GM23338 (cell line): Measurements from ENCODE around the gene ME3. TPM values are rescaled to one million over a fixed set of nuclear protein-coding genes. Genes with fewer than 3 reads are reported as not detected.
"Not testable (repeated sequence)": the region's sequence is repeated elsewhere in the genome, so short reads cannot be mapped to it uniquely, and the experiment has no call there.

Source experiments
- ATAC-seq: fragments of 200-7000 bp; cut with Tn5 transposase; 3 replicates; pipeline ENCODE4 v1.9.1; 2020
- DNase-seq: peaks from one replicate; pipeline ENCODE4 v3.0.0-alpha.2; 2015; ENCODE audit warnings: low spot score
- H2AFZ ChIP-seq: fragments of 200-600 bp; sonication (generic); 2 replicates; pipeline ENCODE4 v1.8.0; 2016; ENCODE audit warnings: antibody characterized with exemption, mild to moderate bottlenecking, moderate library complexity
- H3F3A ChIP-seq: fragments of 200-600 bp; sonication (generic); replicated peaks from 2 replicates; pipeline ENCODE4 v1.8.0; 2017; ENCODE audit warnings: antibody characterized with exemption, mixed run types, low read depth
- H3K27ac ChIP-seq: fragments of 200-600 bp; sonication (generic); 2 replicates; pipeline ENCODE4 v1.6.1; 2016; ENCODE audit warnings: low read depth
- H3K27me3 ChIP-seq: fragments of 200-600 bp; sonication (generic); 2 replicates; pipeline ENCODE4 v1.8.0; 2016; ENCODE audit warnings: mild to moderate bottlenecking, mixed run types, moderate library complexity; ENCODE audit not compliant: insufficient read depth
- H3K36me3 ChIP-seq: fragments of 200-600 bp; sonication (generic); 2 replicates; pipeline ENCODE4 v1.8.0; 2016; ENCODE audit warnings: mild to moderate bottlenecking; ENCODE audit not compliant: insufficient read depth
- H3K4me1 ChIP-seq: fragments of 200-600 bp; sonication (generic); 2 replicates; pipeline ENCODE4 v1.8.0; 2016; ENCODE audit warnings: mild to moderate bottlenecking, moderate library complexity; ENCODE audit not compliant: insufficient read depth
- H3K4me2 ChIP-seq: fragments of 200-600 bp; sonication (generic); 2 replicates; pipeline ENCODE4 v1.7.1; 2017; ENCODE audit warnings: mixed run types
- H3K4me3 ChIP-seq: fragments of 200-600 bp; sonication (generic); 2 replicates; pipeline ENCODE4 v1.6.1; 2016; ENCODE audit warnings: mixed run types
- H3K79me2 ChIP-seq: fragments of 200-600 bp; sonication (generic); replicated peaks from 2 replicates; pipeline ENCODE4 v1.8.0; 2017; ENCODE audit warnings: mild to moderate bottlenecking; ENCODE audit not compliant: insufficient read depth
- H3K9me2 ChIP-seq: fragments of 200-600 bp; sonication (generic); 2 replicates; pipeline ENCODE4 v1.8.0; 2017; ENCODE audit not compliant: insufficient read depth
- H4K20me1 ChIP-seq: fragments of 200-600 bp; sonication (generic); replicated peaks from 2 replicates; pipeline ENCODE4 v1.8.0; 2017; ENCODE audit warnings: mild to moderate bottlenecking; ENCODE audit not compliant: insufficient read depth
- H3K27ac Mint-ChIP-seq: 2 replicates; pipeline ENCODE4 v1.8.0; 2020; ENCODE audit warnings: inconsistent platforms, mild to moderate bottlenecking, moderate library complexity, mixed read lengths
- H3K27me3 Mint-ChIP-seq: 3 replicates; pipeline ENCODE4 v1.8.0; 2022; ENCODE audit warnings: low read depth, mild to moderate bottlenecking, moderate library complexity, mixed read lengths, inconsistent platforms; ENCODE audit not compliant: insufficient read depth, poor library complexity
- H3K36me3 Mint-ChIP-seq: 3 replicates; pipeline ENCODE4 v1.8.0; 2021; ENCODE audit warnings: low read depth, mild to moderate bottlenecking, inconsistent platforms, moderate library complexity, mixed read lengths
- H3K4me1 Mint-ChIP-seq: 3 replicates; pipeline ENCODE4 v1.8.0; 2020; ENCODE audit warnings: mild to moderate bottlenecking, inconsistent platforms, mixed read lengths
- H3K4me3 Mint-ChIP-seq: 3 replicates; pipeline ENCODE4 v1.8.0; 2021; ENCODE audit warnings: moderate library complexity, mild to moderate bottlenecking, inconsistent platforms, mixed read lengths
- H3K9me3 Mint-ChIP-seq: 3 replicates; pipeline ENCODE4 v1.8.0; 2020; ENCODE audit warnings: moderate library complexity, mild to moderate bottlenecking, inconsistent platforms, mixed read lengths
- CREB1 ChIP-seq: fragments of 250-450 bp; sonication (Bioruptor Pico); IDR thresholded peaks from 2 replicates; pipeline ENCODE4 v1.5.0; 2020; ENCODE audit warnings: low read depth, mild to moderate bottlenecking, moderate library complexity
- EZH2 ChIP-seq: fragments of 200-600 bp; sonication (generic); IDR thresholded peaks from one replicate; pipeline ENCODE4 v1.8.0; 2017; ENCODE audit warnings: antibody characterized with exemption, mild to moderate bottlenecking, low read depth; ENCODE audit not compliant: unreplicated experiment
- EZH2phosphoT487 ChIP-seq: fragments of 200-600 bp; sonication (generic); IDR thresholded peaks from one replicate; pipeline ENCODE4 v1.8.1; 2018; ENCODE audit warnings: antibody characterized with exemption; ENCODE audit not compliant: unreplicated experiment
- JUNB ChIP-seq: IDR thresholded peaks from one replicate; pipeline ENCODE4 v1.6.1; 2016; ENCODE audit warnings: antibody characterized with exemption; ENCODE audit not compliant: unreplicated experiment
- NANOG ChIP-seq: IDR thresholded peaks from 2 replicates; pipeline ENCODE4 v1.6.1; 2016; ENCODE audit warnings: antibody characterized with exemption, borderline replicate concordance
- POLR2AphosphoS5 ChIP-seq: IDR thresholded peaks from 2 replicates; pipeline ENCODE4 v1.6.1; 2016; ENCODE audit warnings: antibody characterized with exemption, low read depth
- STAT1 ChIP-seq: IDR thresholded peaks from one replicate; pipeline ENCODE4 v1.6.1; 2016; ENCODE audit warnings: antibody characterized with exemption; ENCODE audit not compliant: unreplicated experiment
- ZNF114 ChIP-seq: fragments of 250-450 bp; sonication (Bioruptor Pico); IDR thresholded peaks from 2 replicates; pipeline ENCODE4 v1.5.0; 2020; ENCODE audit warnings: mild to moderate bottlenecking, moderate library complexity
- ZNF331 ChIP-seq: fragments of 250-450 bp; sonication (Bioruptor Pico); IDR thresholded peaks from 2 replicates; pipeline ENCODE4 v1.5.0; 2020; ENCODE audit warnings: low read depth, mild to moderate bottlenecking, moderate library complexity
- polyA plus RNA-seq: library from polyadenylated mRNA; unstranded; fragments of >200 nt; fragmentation: Nextera tagmentation; extraction: Ambion mirVana; gene quantifications from 2 replicates; pipeline ENCODE4 v1.2.1, GENCODE V29; 2016
- total RNA-seq: library from RNA; depleted of rRNA; stranded (reverse); fragments of >200 nt; shearing (Covaris generic); gene quantifications from 2 replicates; pipeline ENCODE4 v1.2.3, GENCODE V29; 2014
- TF ChIP-seq, protein P1 (sequence below): fragments of 250-450 bp; sonication (Bioruptor Pico); IDR thresholded peaks from 2 replicates; pipeline ENCODE4 v1.5.0; 2020; ENCODE audit warnings: mild to moderate bottlenecking, moderate library complexity
- TF ChIP-seq, protein P2 (sequence below), 2 experiments: fragments of 200-600 bp in 1 of 2; sonication (generic) in 1 of 2; conservative IDR thresholded peaks; 2 replicates each; pipeline versions ENCODE4 v1.5.1 to v1.6.1; 2016 to 2017; ENCODE audit warnings: antibody characterized with exemption in 2 of 2, low read depth in 2 of 2, mild to moderate bottlenecking in 2 of 2, moderate library complexity in 1 of 2
- TF ChIP-seq, protein P3 (sequence below): IDR thresholded peaks from 2 replicates; pipeline ENCODE4 v1.6.1; 2016; ENCODE audit warnings: antibody characterized with exemption

ME3 gene
- total and polyA plus RNA-seq, 2 experiments from 2014 or later, result 1.3 to 4.0 TPM

DNA sequence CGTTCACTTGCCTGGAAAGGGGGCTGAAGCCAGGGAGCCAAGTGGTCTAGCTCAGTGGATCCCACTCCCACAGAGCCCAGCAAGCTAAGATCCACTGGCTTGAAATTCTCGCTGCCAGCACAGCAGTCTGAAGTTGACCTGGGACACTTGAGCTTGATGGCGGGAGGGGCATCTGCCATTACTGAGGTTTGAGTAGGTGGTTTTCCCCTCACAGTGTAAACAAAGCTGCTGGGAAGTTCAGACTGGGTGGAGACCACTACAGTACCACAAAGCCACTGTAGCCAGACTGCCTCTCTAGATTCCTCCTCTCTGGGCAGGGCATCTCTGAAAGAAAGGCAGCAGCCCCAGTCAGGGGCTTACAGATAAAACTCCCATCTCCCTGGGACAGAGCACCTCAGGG, 131.1 kb downstream of the ME3 start:
- H3K27me3 ChIP-seq, H3K27me3 Mint-ChIP-seq, H3K9me2 ChIP-seq, H3K27ac ChIP-seq, H3K4me3 Mint-ChIP-seq, ATAC-seq, H3K4me1 ChIP-seq, H3K4me3 ChIP-seq, H3K4me2 ChIP-seq, DNase-seq, H3K79me2 ChIP-seq, H2AFZ ChIP-seq, H3K27ac Mint-ChIP-seq, H3K36me3 Mint-ChIP-seq, H3K36me3 ChIP-seq, H3F3A ChIP-seq, H3K4me1 Mint-ChIP-seq, H3K9me3 Mint-ChIP-seq, H4K20me1 ChIP-seq: not testable (repeated sequence)

DNA sequence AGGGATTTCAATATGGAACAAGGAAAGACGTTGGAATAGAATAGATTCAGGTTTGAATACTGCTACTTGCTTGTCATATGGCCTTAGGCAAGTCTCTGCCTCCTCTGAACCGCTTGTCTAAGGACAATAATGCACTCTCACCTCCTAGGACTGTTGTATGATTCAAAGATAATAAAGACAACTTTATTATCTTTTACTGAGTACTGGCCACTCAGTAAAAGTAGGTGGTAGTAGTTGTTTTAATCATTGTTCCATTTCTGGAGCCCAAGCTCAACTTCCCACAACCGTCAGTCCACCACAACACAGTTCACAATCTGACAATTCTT, 134.2 kb downstream of the ME3 start:
- no peaks in the 10 kb centered on the region for H3K79me2 ChIP-seq
- Mint-ChIP-seq H3K4me3 (no peak overlapping the region), H3K4me1 (no peaks in the 10 kb centered on the region), H3K27me3 (peaks cover 2% of the 10 kb centered on the region), H3K36me3 (no peaks in the 10 kb centered on the region), H3K27ac (no peak overlapping the region), H3K9me3 (peaks cover 2% of the 10 kb centered on the region; the same call in 1 of the 3 replicates)
- H2AFZ ChIP-seq, result no peak overlapping the region
- no peak overlapping the region for H3K4me2 ChIP-seq
- no peaks in the 10 kb centered on the region for H3K27me3 ChIP-seq
- peaks cover 8% of the 10 kb centered on the region; the same call in 1 of the 2 replicates for H3K9me2 ChIP-seq
- no peak for ATAC-seq
- H3K4me1 ChIP-seq, result no peaks in the 10 kb centered on the region
- TF ChIP-seq CREB1 (CRISPR knock-in tag) (no peak), ZNF114 (CRISPR knock-in tag) (no peak), STAT1 (no peak), EZH2 (no peak), EZH2phosphoT487 (no peak), NANOG (no peak), ZNF331 (CRISPR knock-in tag) (no peak), JUNB (no peak), POLR2AphosphoS5 (no peak)
- TF ChIP-seq, protein P1, sequence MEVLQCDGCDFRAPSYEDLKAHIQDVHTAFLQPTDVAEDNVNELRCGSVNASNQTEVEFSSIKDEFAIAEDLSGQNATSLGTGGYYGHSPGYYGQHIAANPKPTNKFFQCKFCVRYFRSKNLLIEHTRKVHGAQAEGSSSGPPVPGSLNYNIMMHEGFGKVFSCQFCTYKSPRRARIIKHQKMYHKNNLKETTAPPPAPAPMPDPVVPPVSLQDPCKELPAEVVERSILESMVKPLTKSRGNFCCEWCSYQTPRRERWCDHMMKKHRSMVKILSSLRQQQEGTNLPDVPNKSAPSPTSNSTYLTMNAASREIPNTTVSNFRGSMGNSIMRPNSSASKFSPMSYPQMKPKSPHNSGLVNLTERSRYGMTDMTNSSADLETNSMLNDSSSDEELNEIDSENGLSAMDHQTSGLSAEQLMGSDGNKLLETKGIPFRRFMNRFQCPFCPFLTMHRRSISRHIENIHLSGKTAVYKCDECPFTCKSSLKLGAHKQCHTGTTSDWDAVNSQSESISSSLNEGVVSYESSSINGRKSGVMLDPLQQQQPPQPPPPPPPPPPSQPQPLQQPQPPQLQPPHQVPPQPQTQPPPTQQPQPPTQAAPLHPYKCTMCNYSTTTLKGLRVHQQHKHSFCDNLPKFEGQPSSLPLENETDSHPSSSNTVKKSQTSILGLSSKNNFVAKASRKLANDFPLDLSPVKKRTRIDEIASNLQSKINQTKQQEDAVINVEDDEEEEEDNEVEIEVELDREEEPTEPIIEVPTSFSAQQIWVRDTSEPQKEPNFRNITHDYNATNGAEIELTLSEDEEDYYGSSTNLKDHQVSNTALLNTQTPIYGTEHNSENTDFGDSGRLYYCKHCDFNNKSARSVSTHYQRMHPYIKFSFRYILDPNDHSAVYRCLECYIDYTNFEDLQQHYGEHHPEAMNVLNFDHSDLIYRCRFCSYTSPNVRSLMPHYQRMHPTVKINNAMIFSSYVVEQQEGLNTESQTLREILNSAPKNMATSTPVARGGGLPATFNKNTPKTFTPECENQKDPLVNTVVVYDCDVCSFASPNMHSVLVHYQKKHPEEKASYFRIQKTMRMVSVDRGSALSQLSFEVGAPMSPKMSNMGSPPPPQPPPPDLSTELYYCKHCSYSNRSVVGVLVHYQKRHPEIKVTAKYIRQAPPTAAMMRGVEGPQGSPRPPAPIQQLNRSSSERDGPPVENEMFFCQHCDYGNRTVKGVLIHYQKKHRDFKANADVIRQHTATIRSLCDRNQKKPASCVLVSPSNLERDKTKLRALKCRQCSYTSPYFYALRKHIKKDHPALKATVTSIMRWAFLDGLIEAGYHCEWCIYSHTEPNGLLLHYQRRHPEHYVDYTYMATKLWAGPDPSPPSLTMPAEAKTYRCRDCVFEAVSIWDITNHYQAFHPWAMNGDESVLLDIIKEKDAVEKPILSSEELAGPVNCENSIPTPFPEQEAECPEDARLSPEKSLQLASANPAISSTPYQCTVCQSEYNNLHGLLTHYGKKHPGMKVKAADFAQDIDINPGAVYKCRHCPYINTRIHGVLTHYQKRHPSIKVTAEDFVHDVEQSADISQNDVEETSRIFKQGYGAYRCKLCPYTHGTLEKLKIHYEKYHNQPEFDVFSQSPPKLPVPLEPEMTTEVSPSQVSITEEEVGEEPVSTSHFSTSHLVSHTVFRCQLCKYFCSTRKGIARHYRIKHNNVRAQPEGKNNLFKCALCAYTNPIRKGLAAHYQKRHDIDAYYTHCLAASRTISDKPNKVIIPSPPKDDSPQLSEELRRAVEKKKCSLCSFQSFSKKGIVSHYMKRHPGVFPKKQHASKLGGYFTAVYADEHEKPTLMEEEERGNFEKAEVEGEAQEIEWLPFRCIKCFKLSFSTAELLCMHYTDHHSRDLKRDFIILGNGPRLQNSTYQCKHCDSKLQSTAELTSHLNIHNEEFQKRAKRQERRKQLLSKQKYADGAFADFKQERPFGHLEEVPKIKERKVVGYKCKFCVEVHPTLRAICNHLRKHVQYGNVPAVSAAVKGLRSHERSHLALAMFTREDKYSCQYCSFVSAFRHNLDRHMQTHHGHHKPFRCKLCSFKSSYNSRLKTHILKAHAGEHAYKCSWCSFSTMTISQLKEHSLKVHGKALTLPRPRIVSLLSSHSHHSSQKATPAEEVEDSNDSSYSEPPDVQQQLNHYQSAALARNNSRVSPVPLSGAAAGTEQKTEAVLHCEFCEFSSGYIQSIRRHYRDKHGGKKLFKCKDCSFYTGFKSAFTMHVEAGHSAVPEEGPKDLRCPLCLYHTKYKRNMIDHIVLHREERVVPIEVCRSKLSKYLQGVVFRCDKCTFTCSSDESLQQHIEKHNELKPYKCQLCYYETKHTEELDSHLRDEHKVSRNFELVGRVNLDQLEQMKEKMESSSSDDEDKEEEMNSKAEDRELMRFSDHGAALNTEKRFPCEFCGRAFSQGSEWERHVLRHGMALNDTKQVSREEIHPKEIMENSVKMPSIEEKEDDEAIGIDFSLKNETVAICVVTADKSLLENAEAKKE, result no peak
- TF ChIP-seq, protein P2, sequence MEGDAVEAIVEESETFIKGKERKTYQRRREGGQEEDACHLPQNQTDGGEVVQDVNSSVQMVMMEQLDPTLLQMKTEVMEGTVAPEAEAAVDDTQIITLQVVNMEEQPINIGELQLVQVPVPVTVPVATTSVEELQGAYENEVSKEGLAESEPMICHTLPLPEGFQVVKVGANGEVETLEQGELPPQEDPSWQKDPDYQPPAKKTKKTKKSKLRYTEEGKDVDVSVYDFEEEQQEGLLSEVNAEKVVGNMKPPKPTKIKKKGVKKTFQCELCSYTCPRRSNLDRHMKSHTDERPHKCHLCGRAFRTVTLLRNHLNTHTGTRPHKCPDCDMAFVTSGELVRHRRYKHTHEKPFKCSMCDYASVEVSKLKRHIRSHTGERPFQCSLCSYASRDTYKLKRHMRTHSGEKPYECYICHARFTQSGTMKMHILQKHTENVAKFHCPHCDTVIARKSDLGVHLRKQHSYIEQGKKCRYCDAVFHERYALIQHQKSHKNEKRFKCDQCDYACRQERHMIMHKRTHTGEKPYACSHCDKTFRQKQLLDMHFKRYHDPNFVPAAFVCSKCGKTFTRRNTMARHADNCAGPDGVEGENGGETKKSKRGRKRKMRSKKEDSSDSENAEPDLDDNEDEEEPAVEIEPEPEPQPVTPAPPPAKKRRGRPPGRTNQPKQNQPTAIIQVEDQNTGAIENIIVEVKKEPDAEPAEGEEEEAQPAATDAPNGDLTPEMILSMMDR (conservative IDR thresholded peaks at IDR 0.05; ENCODE audit: low read depth in 2 of 2), result no peak
- TF ChIP-seq, protein P3, sequence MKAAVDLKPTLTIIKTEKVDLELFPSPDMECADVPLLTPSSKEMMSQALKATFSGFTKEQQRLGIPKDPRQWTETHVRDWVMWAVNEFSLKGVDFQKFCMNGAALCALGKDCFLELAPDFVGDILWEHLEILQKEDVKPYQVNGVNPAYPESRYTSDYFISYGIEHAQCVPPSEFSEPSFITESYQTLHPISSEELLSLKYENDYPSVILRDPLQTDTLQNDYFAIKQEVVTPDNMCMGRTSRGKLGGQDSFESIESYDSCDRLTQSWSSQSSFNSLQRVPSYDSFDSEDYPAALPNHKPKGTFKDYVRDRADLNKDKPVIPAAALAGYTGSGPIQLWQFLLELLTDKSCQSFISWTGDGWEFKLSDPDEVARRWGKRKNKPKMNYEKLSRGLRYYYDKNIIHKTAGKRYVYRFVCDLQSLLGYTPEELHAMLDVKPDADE, result no peak
- no peak for DNase-seq
- H3K36me3 ChIP-seq, result no peaks in the 10 kb centered on the region
- H3K27ac ChIP-seq, result no peak overlapping the region
- no peaks in the 10 kb centered on the region for H4K20me1 ChIP-seq
- H3F3A ChIP-seq, result no peaks in the 10 kb centered on the region
- no peak overlapping the region for H3K4me3 ChIP-seq
